Measurements from ENCODE around the gene MTERF4. TPM values are rescaled to one million over a fixed set of nuclear protein-coding genes. Genes with fewer than 3 reads are reported as not detected.

The MTERF4 gene
- total and polyA plus RNA-seq, 2 of the 13 experiments (the other 11 are each of a cell fraction or from before 2014, with no cell fraction given), result 50.5 to 59.8 TPM

DNA sequence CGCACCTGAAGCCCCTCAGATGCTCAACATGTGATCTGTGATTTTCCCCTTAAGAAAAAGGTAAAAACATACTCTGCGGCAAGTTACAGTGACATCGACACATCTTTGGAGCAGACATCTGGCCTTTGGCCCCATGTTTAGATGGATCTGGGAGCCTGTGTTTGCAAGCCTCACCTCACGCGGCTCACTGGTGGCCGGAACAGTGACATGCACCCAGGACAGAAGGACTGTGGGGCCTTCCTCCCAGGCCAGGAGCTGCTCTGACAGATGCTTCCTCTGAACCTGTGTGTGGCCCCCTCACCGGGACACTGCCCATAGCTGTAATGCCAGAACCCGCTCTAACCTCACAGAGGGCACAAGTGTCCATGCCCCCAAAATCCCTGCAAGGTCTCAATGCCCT, 34.1 kb upstream of the MTERF4 start (continued):
- TF ChIP-seq ZNF281 (CRISPR knock-in tag; IDR thresholded peaks at IDR 0.05; ENCODE audit: borderline replicate concordance), result no peak
- no peak for TF ChIP-seq KMT2A (CRISPR knock-in tag; IDR thresholded peaks at IDR 0.05)
- no peak for TF ChIP-seq BORCS8-MEF2B (CRISPR knock-in tag; IDR thresholded peaks at IDR 0.05)
- no peak for TF ChIP-seq E2F1 (CRISPR knock-in tag; IDR thresholded peaks at IDR 0.05)
- TF ChIP-seq TCF7L2 (IDR thresholded peaks at IDR 0.05; ENCODE audit: low read depth, low read length), result no peak
- no peak for TF ChIP-seq ZSCAN12 (CRISPR knock-in tag; IDR thresholded peaks at IDR 0.05)
- TF ChIP-seq THAP8 (CRISPR knock-in tag; IDR thresholded peaks at IDR 0.05; ENCODE audit: borderline replicate concordance), result no peak
- no peak for TF ChIP-seq IRX3 (CRISPR knock-in tag; IDR thresholded peaks at IDR 0.05; ENCODE audit: borderline replicate concordance, low read depth)
- TF ChIP-seq, protein P1, sequence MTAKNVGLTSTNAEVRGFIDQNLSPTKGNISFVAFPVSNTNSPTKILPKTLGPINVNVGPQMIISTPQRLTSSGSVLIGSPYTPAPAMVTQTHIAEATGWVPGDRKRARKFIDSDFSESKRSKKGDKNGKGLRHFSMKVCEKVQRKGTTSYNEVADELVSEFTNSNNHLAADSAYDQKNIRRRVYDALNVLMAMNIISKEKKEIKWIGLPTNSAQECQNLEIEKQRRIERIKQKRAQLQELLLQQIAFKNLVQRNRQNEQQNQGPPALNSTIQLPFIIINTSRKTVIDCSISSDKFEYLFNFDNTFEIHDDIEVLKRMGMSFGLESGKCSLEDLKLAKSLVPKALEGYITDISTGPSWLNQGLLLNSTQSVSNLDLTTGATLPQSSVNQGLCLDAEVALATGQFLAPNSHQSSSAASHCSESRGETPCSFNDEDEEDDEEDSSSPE (CRISPR knock-in tag; IDR thresholded peaks at IDR 0.05), result no peak
- TF ChIP-seq ZBTB39 (CRISPR knock-in tag; IDR thresholded peaks at IDR 0.05), result no peak
- TF ChIP-seq ZNF709 (CRISPR knock-in tag; IDR thresholded peaks at IDR 0.05), result peak; percentile 43; the same call in 1 of the 2 replicates
- TF ChIP-seq, protein P2, sequence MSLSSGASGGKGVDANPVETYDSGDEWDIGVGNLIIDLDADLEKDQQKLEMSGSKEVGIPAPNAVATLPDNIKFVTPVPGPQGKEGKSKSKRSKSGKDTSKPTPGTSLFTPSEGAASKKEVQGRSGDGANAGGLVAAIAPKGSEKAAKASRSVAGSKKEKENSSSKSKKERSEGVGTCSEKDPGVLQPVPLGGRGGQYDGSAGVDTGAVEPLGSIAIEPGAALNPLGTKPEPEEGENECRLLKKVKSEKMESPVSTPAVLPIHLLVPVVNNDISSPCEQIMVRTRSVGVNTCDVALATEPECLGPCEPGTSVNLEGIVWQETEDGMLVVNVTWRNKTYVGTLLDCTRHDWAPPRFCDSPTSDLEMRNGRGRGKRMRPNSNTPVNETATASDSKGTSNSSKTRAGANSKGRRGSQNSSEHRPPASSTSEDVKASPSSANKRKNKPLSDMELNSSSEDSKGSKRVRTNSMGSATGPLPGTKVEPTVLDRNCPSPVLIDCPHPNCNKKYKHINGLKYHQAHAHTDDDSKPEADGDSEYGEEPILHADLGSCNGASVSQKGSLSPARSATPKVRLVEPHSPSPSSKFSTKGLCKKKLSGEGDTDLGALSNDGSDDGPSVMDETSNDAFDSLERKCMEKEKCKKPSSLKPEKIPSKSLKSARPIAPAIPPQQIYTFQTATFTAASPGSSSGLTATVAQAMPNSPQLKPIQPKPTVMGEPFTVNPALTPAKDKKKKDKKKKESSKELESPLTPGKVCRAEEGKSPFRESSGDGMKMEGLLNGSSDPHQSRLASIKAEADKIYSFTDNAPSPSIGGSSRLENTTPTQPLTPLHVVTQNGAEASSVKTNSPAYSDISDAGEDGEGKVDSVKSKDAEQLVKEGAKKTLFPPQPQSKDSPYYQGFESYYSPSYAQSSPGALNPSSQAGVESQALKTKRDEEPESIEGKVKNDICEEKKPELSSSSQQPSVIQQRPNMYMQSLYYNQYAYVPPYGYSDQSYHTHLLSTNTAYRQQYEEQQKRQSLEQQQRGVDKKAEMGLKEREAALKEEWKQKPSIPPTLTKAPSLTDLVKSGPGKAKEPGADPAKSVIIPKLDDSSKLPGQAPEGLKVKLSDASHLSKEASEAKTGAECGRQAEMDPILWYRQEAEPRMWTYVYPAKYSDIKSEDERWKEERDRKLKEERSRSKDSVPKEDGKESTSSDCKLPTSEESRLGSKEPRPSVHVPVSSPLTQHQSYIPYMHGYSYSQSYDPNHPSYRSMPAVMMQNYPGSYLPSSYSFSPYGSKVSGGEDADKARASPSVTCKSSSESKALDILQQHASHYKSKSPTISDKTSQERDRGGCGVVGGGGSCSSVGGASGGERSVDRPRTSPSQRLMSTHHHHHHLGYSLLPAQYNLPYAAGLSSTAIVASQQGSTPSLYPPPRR (CRISPR knock-in tag; IDR thresholded peaks at IDR 0.05; ENCODE audit: borderline replicate concordance), result no peak
- no peak for TF ChIP-seq ZNF776 (CRISPR knock-in tag; IDR thresholded peaks at IDR 0.05)
- TF ChIP-seq GZF1 (CRISPR knock-in tag; IDR thresholded peaks at IDR 0.05), result no peak
- TF ChIP-seq CEBPG (CRISPR knock-in tag; IDR thresholded peaks at IDR 0.05), result no peak
